ENCODE measurements around the gene HLA-E.
"Not testable (repeated sequence)": the region's sequence is repeated elsewhere in the genome, so short reads cannot be mapped to it uniquely, and the experiment has no call there.

Gene HLA-E

GRCh38 chr6:30507849-30508827, 18.8 kb downstream of the HLA-E start:
- DNase-seq (ENCODE audit: low read depth), result no peak

GRCh38 chr6:30508890-30509736, 19.8 kb downstream of the HLA-E start:
- peak; percentile 66 for DNase-seq (ENCODE audit: low read depth)

- DNase-seq (ENCODE audit: low read depth), result no peak
Measured at GRCh38 chr6:30510419-30511168, 21.3 kb downstream of the HLA-E start.

- DNase-seq (ENCODE audit: low read depth), result no peak
Measured at GRCh38 chr6:30511169-30511546, 21.8 kb downstream of the HLA-E start.

GRCh38 chr6:30513451-30513850, 24.1 kb downstream of the HLA-E start:
- DNase-seq (ENCODE audit: low read depth), result no peak

GRCh38 chr6:30515106-30515505, 25.8 kb downstream of the HLA-E start:
- no peak for DNase-seq (ENCODE audit: low read depth)

- peak; percentile 98 for DNase-seq (ENCODE audit: low read depth)
Measured at GRCh38 chr6:30515944-30516753, 26.8 kb downstream of the HLA-E start.

- not testable (repeated sequence) for DNase-seq (ENCODE audit: low read depth)
Measured at GRCh38 chr6:30516754-30517076, 27.4 kb downstream of the HLA-E start.

GRCh38 chr6:30517767-30518504, 28.6 kb downstream of the HLA-E start:
- not testable (repeated sequence) for DNase-seq (ENCODE audit: low read depth)

GRCh38 chr6:30518505-30519145, 29.3 kb downstream of the HLA-E start:
- DNase-seq (ENCODE audit: low read depth), result not testable (repeated sequence)

GRCh38 chr6:30520522-30520921, 31.2 kb downstream of the HLA-E start:
- DNase-seq (ENCODE audit: low read depth), result no peak

GRCh38 chr6:30521082-30521481, 31.8 kb downstream of the HLA-E start:
- peak; percentile 57 for DNase-seq (ENCODE audit: low read depth)

- DNase-seq (ENCODE audit: low read depth), result peak; percentile 20
Measured at GRCh38 chr6:30521952-30522351, 32.6 kb downstream of the HLA-E start.

- DNase-seq (ENCODE audit: low read depth), result not testable (repeated sequence)
Measured at GRCh38 chr6:30526444-30526843, 37.1 kb downstream of the HLA-E start.

GRCh38 chr6:30529349-30529875, 40.1 kb downstream of the HLA-E start:
- not testable (repeated sequence) for DNase-seq (ENCODE audit: low read depth)

GRCh38 chr6:30530014-30530413, 40.7 kb downstream of the HLA-E start:
- DNase-seq (ENCODE audit: low read depth), result no peak

- no peak for DNase-seq (ENCODE audit: low read depth)
Measured at GRCh38 chr6:30533460-30534294, 44.4 kb downstream of the HLA-E start.

GRCh38 chr6:30537931-30538330, 48.6 kb downstream of the HLA-E start:
- DNase-seq (ENCODE audit: low read depth), result no peak

All from iris pigment epithelial cell (primary cell).